DOHH2 (cell line): ENCODE measurements around the gene NCF4.

Source experiments
- H3F3A ChIP-seq: fragments of 200-600 bp; sonication (generic), shearing (Covaris generic); 2 replicates; pipeline ENCODE4 v1.6.0; 2016; ENCODE audit warnings: antibody characterized with exemption, mild to moderate bottlenecking; ENCODE audit not compliant: control insufficient read depth, insufficient read depth
- H3K27ac ChIP-seq: fragments of 200-600 bp; sonication (generic); 2 replicates; pipeline ENCODE4 v1.5.1; 2014; ENCODE audit warnings: low read depth, mild to moderate bottlenecking, low read length, moderate library complexity
- H3K27me3 ChIP-seq: fragments of 200-600 bp; sonication (generic); 2 replicates; pipeline ENCODE4 v1.6.1; 2014; ENCODE audit warnings: mild to moderate bottlenecking, low read length, mixed read lengths; ENCODE audit not compliant: control insufficient read depth
- H3K36me3 ChIP-seq: fragments of 200-600 bp; sonication (generic); 2 replicates; pipeline ENCODE4 v1.6.1; 2014; ENCODE audit warnings: mild to moderate bottlenecking, low read length, moderate library complexity, mixed read lengths; ENCODE audit not compliant: control insufficient read depth
- H3K4me1 ChIP-seq: fragments of 200-600 bp; sonication (generic); 2 replicates; pipeline ENCODE4 v1.6.1; 2014; ENCODE audit warnings: mild to moderate bottlenecking, low read length, mixed read lengths; ENCODE audit not compliant: control insufficient read depth
- H3K4me2 ChIP-seq: fragments of 200-600 bp; sonication (generic); 2 replicates; pipeline ENCODE4 v1.6.0; 2014; ENCODE audit warnings: mild to moderate bottlenecking, low read length, moderate library complexity
- H3K4me3 ChIP-seq: fragments of 200-600 bp; sonication (generic); 2 replicates; pipeline ENCODE4 v1.5.1; 2014; ENCODE audit warnings: mild to moderate bottlenecking, low read length, mixed read lengths
- H3K79me2 ChIP-seq: fragments of 200-600 bp; sonication (generic); 2 replicates; pipeline ENCODE4 v1.6.1; 2014; ENCODE audit warnings: mild to moderate bottlenecking, low read length, mixed read lengths; ENCODE audit not compliant: control insufficient read depth
- H3K9me2 ChIP-seq: fragments of 200-600 bp; sonication (generic); replicated peaks from 2 replicates; pipeline ENCODE4 v1.6.1; 2014; ENCODE audit warnings: mild to moderate bottlenecking, low read length, mixed read lengths; ENCODE audit not compliant: control insufficient read depth
- H3K9me3 ChIP-seq: fragments of 200-600 bp; sonication (generic); 2 replicates; pipeline ENCODE4 v1.6.1; 2014; ENCODE audit warnings: antibody characterized with exemption, low read length, mixed read lengths; ENCODE audit not compliant: control insufficient read depth, insufficient read depth
- H4K20me1 ChIP-seq: fragments of 200-600 bp; sonication (generic); 2 replicates; pipeline ENCODE4 v1.6.0; 2014; ENCODE audit warnings: low read depth, mild to moderate bottlenecking, antibody characterized with exemption, low read length, moderate library complexity; ENCODE audit not compliant: control insufficient read depth, insufficient read depth
- EZH2phosphoT487 ChIP-seq: fragments of 200-600 bp; sonication (generic); IDR thresholded peaks from 2 replicates; pipeline ENCODE4 v1.6.1; 2017; ENCODE audit warnings: borderline replicate concordance, mild to moderate bottlenecking, antibody characterized with exemption, low read length, moderate library complexity, mixed read lengths
- TF ChIP-seq, protein P1 (sequence below): fragments of 200-600 bp; sonication (generic); IDR thresholded peaks from one replicate; pipeline ENCODE4 v1.5.1; 2014; ENCODE audit warnings: antibody characterized with exemption, mild to moderate bottlenecking, low read depth, low read length; ENCODE audit not compliant: poor library complexity, severe bottlenecking

The NCF4 gene

DNA sequence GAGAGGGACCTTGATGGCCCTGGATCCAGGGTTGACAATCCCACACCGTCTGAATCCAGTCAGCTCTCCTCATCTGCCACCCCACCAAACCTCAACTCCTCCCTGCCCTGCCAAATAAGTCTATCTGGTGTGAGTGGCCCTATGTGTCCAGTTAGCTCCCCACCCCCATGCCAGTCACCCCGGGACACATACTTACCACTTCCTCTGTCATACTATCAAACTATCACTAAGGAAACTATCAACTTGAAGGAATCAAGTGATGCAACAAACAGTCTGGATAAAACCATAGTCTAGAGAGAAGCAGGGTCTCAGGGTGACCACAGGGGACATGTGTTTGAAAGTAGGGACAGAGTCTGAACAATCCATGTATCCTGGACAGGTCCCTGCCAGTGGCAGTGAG, 39.4 kb downstream of the NCF4 start:
- no peaks in the 10 kb centered on the region for H3K36me3 ChIP-seq
- no peak overlapping the region for H3K27ac ChIP-seq
- peaks cover 10% of the 10 kb centered on the region for H3K9me3 ChIP-seq
- H4K20me1 ChIP-seq: no peaks in the 10 kb centered on the region
- TF ChIP-seq, protein P1, sequence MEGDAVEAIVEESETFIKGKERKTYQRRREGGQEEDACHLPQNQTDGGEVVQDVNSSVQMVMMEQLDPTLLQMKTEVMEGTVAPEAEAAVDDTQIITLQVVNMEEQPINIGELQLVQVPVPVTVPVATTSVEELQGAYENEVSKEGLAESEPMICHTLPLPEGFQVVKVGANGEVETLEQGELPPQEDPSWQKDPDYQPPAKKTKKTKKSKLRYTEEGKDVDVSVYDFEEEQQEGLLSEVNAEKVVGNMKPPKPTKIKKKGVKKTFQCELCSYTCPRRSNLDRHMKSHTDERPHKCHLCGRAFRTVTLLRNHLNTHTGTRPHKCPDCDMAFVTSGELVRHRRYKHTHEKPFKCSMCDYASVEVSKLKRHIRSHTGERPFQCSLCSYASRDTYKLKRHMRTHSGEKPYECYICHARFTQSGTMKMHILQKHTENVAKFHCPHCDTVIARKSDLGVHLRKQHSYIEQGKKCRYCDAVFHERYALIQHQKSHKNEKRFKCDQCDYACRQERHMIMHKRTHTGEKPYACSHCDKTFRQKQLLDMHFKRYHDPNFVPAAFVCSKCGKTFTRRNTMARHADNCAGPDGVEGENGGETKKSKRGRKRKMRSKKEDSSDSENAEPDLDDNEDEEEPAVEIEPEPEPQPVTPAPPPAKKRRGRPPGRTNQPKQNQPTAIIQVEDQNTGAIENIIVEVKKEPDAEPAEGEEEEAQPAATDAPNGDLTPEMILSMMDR: no peak
- no peak for TF ChIP-seq EZH2phosphoT487
- H3K4me2 ChIP-seq: no peak overlapping the region
- H3K4me3 ChIP-seq: no peak overlapping the region
- no peaks in the 10 kb centered on the region for H3K27me3 ChIP-seq
- no peaks in the 10 kb centered on the region for H3F3A ChIP-seq
- H3K4me1 ChIP-seq: peaks cover 18% of the 10 kb centered on the region
- no peaks in the 10 kb centered on the region for H3K9me2 ChIP-seq
- H3K79me2 ChIP-seq: no peaks in the 10 kb centered on the region

DNA sequence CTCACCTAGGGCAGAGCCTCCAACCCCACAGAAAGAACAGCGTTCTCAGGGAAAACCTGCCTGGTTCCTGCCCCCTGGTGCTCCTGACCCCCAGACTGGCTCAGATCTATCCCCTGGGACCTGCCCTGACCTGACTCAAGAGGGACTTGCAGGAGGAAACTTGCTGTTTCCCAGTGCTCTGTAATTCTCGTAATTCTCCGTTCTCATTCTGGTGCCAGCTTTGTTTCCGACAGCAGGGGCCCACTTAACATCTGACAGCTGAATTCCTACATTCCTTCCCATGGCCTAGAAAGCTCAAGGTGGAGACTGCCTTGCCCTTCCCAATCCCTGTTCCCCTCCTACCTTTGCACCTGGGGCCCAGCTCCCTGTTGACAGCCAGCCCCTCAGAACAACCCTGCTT, 40.1 kb downstream of the NCF4 start:
- no peaks in the 10 kb centered on the region for H3K36me3 ChIP-seq
- H3K4me1 ChIP-seq: peaks cover 23% of the 10 kb centered on the region
- H3K9me2 ChIP-seq: no peaks in the 10 kb centered on the region
- no peak overlapping the region for H3K4me3 ChIP-seq
- H3F3A ChIP-seq: no peaks in the 10 kb centered on the region
- H4K20me1 ChIP-seq: no peaks in the 10 kb centered on the region
- no peaks in the 10 kb centered on the region for H3K27me3 ChIP-seq
- no peak overlapping the region for H3K27ac ChIP-seq
- no peak overlapping the region for H3K4me2 ChIP-seq
- TF ChIP-seq, protein P1: no peak
- no peak for TF ChIP-seq EZH2phosphoT487
- H3K79me2 ChIP-seq: no peaks in the 10 kb centered on the region
- peaks cover 7% of the 10 kb centered on the region; the same call in 1 of the 2 replicates for H3K9me3 ChIP-seq

DNA sequence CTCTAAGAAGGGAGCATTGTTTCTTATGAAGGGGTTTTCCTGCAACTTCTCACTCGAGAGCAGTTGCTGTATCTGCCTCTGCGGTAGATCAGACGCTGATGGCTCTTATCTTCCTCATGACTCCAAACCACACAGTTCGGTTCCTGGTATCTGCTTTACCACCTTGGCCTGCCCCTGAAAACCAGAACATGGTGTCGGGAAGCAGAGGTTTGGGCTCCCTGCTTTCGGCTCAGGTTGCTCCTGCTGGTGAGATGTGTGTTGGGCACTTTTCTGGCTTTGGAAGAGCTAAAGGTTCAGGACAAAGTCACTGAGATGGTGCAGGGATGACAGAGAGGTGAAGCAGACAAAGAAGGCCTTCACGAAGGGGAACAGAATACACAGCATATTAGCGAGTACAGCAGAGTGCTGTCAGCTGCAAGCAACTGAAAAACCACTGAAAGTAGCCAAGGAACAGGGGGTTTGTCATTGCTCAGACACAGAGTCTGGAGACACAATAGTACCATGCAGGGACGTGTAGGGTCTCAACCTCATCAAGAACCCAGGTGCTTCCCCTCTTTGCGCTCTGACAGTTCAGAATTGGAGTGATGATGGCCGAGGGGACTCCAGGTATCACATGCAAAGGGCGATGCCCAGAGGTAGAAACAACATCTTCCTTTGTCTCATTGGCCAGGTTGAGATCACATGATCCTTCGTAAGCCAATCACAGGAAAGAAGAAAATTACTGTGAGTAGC, 40.8 kb downstream of the NCF4 start:
- peaks cover 7% of the 10 kb centered on the region; the same call in 1 of the 2 replicates for H3K9me3 ChIP-seq
- peaks cover under 1% of the 10 kb centered on the region for H3F3A ChIP-seq
- no peaks in the 10 kb centered on the region for H4K20me1 ChIP-seq
- H3K27me3 ChIP-seq: no peaks in the 10 kb centered on the region
- H3K79me2 ChIP-seq: no peaks in the 10 kb centered on the region
- no peak overlapping the region for H3K27ac ChIP-seq
- H3K4me3 ChIP-seq: no peak overlapping the region
- TF ChIP-seq, protein P1: no peak
- TF ChIP-seq EZH2phosphoT487: no peak
- no peaks in the 10 kb centered on the region for H3K9me2 ChIP-seq
- no peaks in the 10 kb centered on the region for H3K36me3 ChIP-seq
- peaks cover 30% of the 10 kb centered on the region for H3K4me1 ChIP-seq
- no peak overlapping the region for H3K4me2 ChIP-seq
